Upper lobe of left lung (tissue), 4 donors: ENCODE data around the gene VASH2.

Experiments used
- CTCF ChIP-seq, 6 experiments: fragments of 450-650 bp in 4 of 6; fragments of 200-600 bp in 2 of 6; sonication (generic) in 2 of 6; IDR thresholded peaks; one replicate each; pipeline ENCODE4 v1.5.1; 2016 to 2019; ENCODE audit warnings: antibody characterized with exemption in 6 of 6
- EP300 ChIP-seq, 4 donors: sonication (generic); formaldehyde crosslinking; IDR thresholded peaks; one replicate each; pipeline ENCODE4 v1.5.1; 2017; ENCODE audit warnings: antibody characterized with exemption in 4 of 4, control low read depth in 2 of 4
- POLR2A ChIP-seq, 4 donors: fragments of 450-650 bp; IDR thresholded peaks; one replicate each; pipeline ENCODE4 v1.5.1; 2016 to 2017; ENCODE audit warnings: antibody characterized with exemption in 4 of 4, mild to moderate bottlenecking in 2 of 4
- POLR2AphosphoS5 ChIP-seq, 2 donors: sonication (generic); formaldehyde crosslinking; IDR thresholded peaks; one replicate each; pipeline ENCODE4 v1.5.1; 2017; ENCODE audit warnings: antibody characterized with exemption in 2 of 2

GRCh38 chr1:212957546-212957945, 7.2 kb downstream of the VASH2 start:
- TF ChIP-seq CTCF (IDR thresholded peaks at IDR 0.05) (no peak), POLR2AphosphoS5 (IDR thresholded peaks at IDR 0.05) (no peak), POLR2A (IDR thresholded peaks at IDR 0.05) (no peak), EP300 (IDR thresholded peaks at IDR 0.05) (no peak)
